ENCODE results near the gene PIK3AP1.
"Not testable (repeated sequence)": the region's sequence is repeated elsewhere in the genome, so short reads cannot be mapped to it uniquely, and the experiment has no call there.

Gene PIK3AP1

DNA sequence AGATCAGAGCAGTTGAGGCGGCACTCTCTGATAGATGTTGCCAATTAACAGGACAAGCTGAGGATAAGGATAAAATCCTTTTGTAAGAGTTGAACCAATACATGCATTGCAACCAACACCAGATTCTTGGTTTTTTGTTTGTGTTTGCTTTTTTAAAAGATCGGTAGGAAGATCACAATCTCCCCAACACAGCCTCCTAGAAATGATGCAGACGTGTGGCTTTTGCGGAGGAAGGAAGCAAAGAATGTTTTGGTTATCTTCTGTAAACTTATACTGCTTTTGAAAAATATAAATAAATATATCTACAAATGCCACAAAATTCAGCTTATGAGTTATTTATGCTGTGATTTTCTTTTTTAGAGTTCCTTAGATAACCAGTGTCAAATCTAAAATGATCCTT is 35.5 kb downstream of the PIK3AP1 start:
- no peaks in the 10 kb centered on the region for H3K36me3 ChIP-seq (ENCODE audit: insufficient read depth)
- H3K27me3 ChIP-seq (ENCODE audit: insufficient read depth, low read depth), result no peaks in the 10 kb centered on the region
- no peak overlapping the region for H3K4me2 ChIP-seq
- TF ChIP-seq, protein P1, sequence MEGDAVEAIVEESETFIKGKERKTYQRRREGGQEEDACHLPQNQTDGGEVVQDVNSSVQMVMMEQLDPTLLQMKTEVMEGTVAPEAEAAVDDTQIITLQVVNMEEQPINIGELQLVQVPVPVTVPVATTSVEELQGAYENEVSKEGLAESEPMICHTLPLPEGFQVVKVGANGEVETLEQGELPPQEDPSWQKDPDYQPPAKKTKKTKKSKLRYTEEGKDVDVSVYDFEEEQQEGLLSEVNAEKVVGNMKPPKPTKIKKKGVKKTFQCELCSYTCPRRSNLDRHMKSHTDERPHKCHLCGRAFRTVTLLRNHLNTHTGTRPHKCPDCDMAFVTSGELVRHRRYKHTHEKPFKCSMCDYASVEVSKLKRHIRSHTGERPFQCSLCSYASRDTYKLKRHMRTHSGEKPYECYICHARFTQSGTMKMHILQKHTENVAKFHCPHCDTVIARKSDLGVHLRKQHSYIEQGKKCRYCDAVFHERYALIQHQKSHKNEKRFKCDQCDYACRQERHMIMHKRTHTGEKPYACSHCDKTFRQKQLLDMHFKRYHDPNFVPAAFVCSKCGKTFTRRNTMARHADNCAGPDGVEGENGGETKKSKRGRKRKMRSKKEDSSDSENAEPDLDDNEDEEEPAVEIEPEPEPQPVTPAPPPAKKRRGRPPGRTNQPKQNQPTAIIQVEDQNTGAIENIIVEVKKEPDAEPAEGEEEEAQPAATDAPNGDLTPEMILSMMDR (conservative IDR thresholded peaks at IDR 0.05; ENCODE audit: low read depth, low read length), result no peak
- H3K27ac ChIP-seq, result no peak overlapping the region
- H3K4me1 ChIP-seq (ENCODE audit: low read depth, poor library complexity, severe bottlenecking), result no peaks in the 10 kb centered on the region
- no peak overlapping the region for H2AFZ ChIP-seq (ENCODE audit: low read depth)
- H3K79me2 ChIP-seq (ENCODE audit: insufficient read depth, low read depth), result no peaks in the 10 kb centered on the region
- no peak overlapping the region for H3K4me3 ChIP-seq (IDR thresholded peaks at IDR 0.05; ENCODE audit: insufficient read depth, low read depth, low read length)
- H4K20me1 ChIP-seq (ENCODE audit: insufficient read depth), result no peaks in the 10 kb centered on the region
- H3K9ac ChIP-seq, result no peak overlapping the region

DNA sequence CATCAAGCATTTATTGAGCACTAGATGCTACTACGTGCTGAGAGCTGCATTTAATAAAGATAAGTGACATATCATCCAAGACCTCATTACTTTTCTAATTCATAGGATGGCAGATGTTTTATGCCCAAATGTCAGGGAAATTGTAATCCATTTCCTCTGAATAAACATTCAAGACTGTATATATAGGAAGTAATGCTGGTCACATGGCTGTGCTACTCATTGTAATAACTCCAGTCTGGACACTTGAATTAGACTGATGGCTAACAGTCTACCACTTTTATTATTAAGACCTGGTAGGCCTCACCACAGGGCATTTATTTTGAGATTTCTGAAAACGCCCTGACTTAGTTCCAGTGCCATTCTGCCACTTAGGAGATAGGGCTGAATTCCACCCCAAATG is 36.6 kb downstream of the PIK3AP1 start:
- H3K27me3 ChIP-seq (ENCODE audit: insufficient read depth, low read depth), result no peaks in the 10 kb centered on the region
- TF ChIP-seq, protein P1 (conservative IDR thresholded peaks at IDR 0.05; ENCODE audit: low read depth, low read length), result no peak
- no peaks in the 10 kb centered on the region for H4K20me1 ChIP-seq (ENCODE audit: insufficient read depth)
- H3K4me1 ChIP-seq (ENCODE audit: low read depth, poor library complexity, severe bottlenecking), result no peaks in the 10 kb centered on the region
- H3K9ac ChIP-seq, result no peak overlapping the region
- H3K4me3 ChIP-seq (IDR thresholded peaks at IDR 0.05; ENCODE audit: insufficient read depth, low read depth, low read length), result no peak overlapping the region
- H3K4me2 ChIP-seq, result no peak overlapping the region
- no peaks in the 10 kb centered on the region for H3K36me3 ChIP-seq (ENCODE audit: insufficient read depth)
- no peaks in the 10 kb centered on the region for H3K79me2 ChIP-seq (ENCODE audit: insufficient read depth, low read depth)
- no peak overlapping the region for H2AFZ ChIP-seq (ENCODE audit: low read depth)
- no peak overlapping the region for H3K27ac ChIP-seq

DNA sequence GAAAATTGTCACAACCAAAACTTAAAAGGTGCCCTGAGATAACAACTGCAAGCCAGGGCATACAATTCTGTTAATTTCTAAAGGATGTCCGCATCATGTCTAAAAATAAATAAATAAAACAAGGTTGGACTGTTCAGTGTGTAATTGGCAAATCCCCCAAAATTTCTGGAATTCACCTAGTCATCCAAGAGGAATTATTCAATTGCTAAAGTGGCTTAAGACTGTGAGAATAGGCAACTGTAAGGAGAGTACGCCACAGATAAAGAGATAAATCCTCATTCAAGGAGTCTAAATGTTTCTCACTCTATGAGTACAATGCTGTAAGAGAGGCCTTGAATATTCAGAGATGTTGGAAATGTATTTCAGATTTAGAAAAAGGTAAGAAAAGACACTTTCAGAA is 37.2 kb downstream of the PIK3AP1 start:
- no peak overlapping the region for H2AFZ ChIP-seq (ENCODE audit: low read depth)
- H3K9ac ChIP-seq, result no peak overlapping the region
- no peak overlapping the region for H3K27ac ChIP-seq
- H3K79me2 ChIP-seq (ENCODE audit: insufficient read depth, low read depth), result no peaks in the 10 kb centered on the region
- no peaks in the 10 kb centered on the region for H3K36me3 ChIP-seq (ENCODE audit: insufficient read depth)
- H3K27me3 ChIP-seq (ENCODE audit: insufficient read depth, low read depth), result no peaks in the 10 kb centered on the region
- TF ChIP-seq, protein P1 (conservative IDR thresholded peaks at IDR 0.05; ENCODE audit: low read depth, low read length), result no peak
- H3K4me2 ChIP-seq, result no peak overlapping the region
- no peaks in the 10 kb centered on the region for H3K4me1 ChIP-seq (ENCODE audit: low read depth, poor library complexity, severe bottlenecking)
- H3K4me3 ChIP-seq (IDR thresholded peaks at IDR 0.05; ENCODE audit: insufficient read depth, low read depth, low read length), result no peak overlapping the region
- no peaks in the 10 kb centered on the region for H4K20me1 ChIP-seq (ENCODE audit: insufficient read depth)

DNA sequence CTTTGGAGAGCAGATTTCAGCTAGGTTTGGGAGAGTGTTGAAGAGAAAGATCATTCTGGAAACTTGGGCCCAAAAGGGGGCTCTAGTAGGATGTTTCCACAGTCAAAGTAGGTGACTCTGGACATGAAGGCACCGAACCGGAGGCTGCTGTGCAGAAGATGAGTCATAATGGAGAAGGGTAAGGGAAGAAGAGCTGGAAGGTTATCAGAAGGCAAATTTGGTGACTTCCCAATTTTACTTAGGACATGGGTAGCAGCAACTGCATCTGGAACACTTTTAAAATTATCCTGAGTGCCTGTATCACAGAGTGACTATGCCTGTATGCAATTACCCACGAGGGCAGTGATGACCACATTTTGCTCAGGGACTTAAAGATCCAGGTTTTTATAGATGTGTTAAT is 38.8 kb downstream of the PIK3AP1 start:
- TF ChIP-seq, protein P1 (conservative IDR thresholded peaks at IDR 0.05; ENCODE audit: low read depth, low read length), result no peak
- Histone ChIP-seq H3K9ac (no peak overlapping the region), H3K4me2 (no peak overlapping the region), H2AFZ (ENCODE audit: low read depth) (no peak overlapping the region), H4K20me1 (ENCODE audit: insufficient read depth) (no peaks in the 10 kb centered on the region), H3K36me3 (ENCODE audit: insufficient read depth) (no peaks in the 10 kb centered on the region), H3K79me2 (ENCODE audit: insufficient read depth, low read depth) (no peaks in the 10 kb centered on the region), H3K4me3 (IDR thresholded peaks at IDR 0.05; ENCODE audit: insufficient read depth, low read depth, low read length) (no peak overlapping the region), H3K4me1 (ENCODE audit: low read depth, poor library complexity, severe bottlenecking) (no peaks in the 10 kb centered on the region), H3K27ac (no peak overlapping the region), H3K27me3 (ENCODE audit: insufficient read depth, low read depth) (no peaks in the 10 kb centered on the region)

DNA sequence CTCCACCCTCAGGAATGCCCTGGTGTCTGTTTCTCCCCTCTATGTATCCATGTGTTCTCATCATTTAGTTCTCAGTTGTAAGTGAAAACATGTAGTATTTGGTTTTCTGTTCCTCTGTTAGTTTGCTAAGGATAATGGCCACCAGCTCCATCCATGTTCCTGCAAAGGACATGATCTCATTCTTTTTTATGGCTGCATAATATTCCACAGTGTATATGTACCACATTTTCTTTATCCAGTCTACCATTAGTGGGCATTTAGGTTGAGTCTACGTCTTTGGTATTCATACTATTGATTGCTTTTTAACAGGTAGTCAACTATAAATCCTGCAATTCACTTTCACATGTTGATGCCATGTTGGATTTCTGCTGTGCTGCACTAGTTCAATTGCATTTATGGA is 39.9 kb downstream of the PIK3AP1 start:
- H3K9ac ChIP-seq; H3K79me2 ChIP-seq (ENCODE audit: insufficient read depth, low read depth); H4K20me1 ChIP-seq (ENCODE audit: insufficient read depth); H3K27me3 ChIP-seq (ENCODE audit: insufficient read depth, low read depth); H3K36me3 ChIP-seq (ENCODE audit: insufficient read depth); H3K4me3 ChIP-seq (IDR thresholded peaks at IDR 0.05; ENCODE audit: insufficient read depth, low read depth, low read length); H3K27ac ChIP-seq; H2AFZ ChIP-seq (ENCODE audit: low read depth); H3K4me1 ChIP-seq (ENCODE audit: low read depth, poor library complexity, severe bottlenecking); H3K4me2 ChIP-seq: not testable (repeated sequence)

All from KMS-11 (cell line).